BLaER1 (cell line): ENCODE results near the gene SULT4A1.
"Not testable (repeated sequence)": the region's sequence is repeated elsewhere in the genome, so short reads cannot be mapped to it uniquely, and the experiment has no call there.

Source experiments
- H3K27ac ChIP-seq: shearing (Covaris generic); formaldehyde crosslinking; 2 replicates; pipeline ENCODE4 v1.8.1; 2022
- H3K27me3 ChIP-seq: shearing (Covaris generic); formaldehyde crosslinking; 2 replicates; pipeline ENCODE4 v1.8.1; 2022
- H3K36me3 ChIP-seq: shearing (Covaris generic); formaldehyde crosslinking; 2 replicates; pipeline ENCODE4 v1.8.1; 2022
- H3K4me1 ChIP-seq: shearing (Covaris generic); formaldehyde crosslinking; 2 replicates; pipeline ENCODE4 v1.8.1; 2022
- H3K4me2 ChIP-seq: shearing (Covaris generic); formaldehyde crosslinking; 2 replicates; pipeline ENCODE4 v1.8.1; 2022
- H3K4me3 ChIP-seq: shearing (Covaris generic); formaldehyde crosslinking; 2 replicates; pipeline ENCODE4 v1.8.1; 2022
- H3K9ac ChIP-seq: shearing (Covaris generic); formaldehyde crosslinking; 2 replicates; pipeline ENCODE4 v1.8.1; 2022
- H3K9me3 ChIP-seq: shearing (Covaris generic); formaldehyde crosslinking; 2 replicates; pipeline ENCODE4 v1.8.1; 2022
- H4K20me1 ChIP-seq: shearing (Covaris generic); formaldehyde crosslinking; 2 replicates; pipeline ENCODE4 v1.8.1; 2022
- Cebpa-rat ChIP-seq: shearing (Covaris generic); IDR thresholded peaks from 2 replicates; pipeline ENCODE4 v1.8.1; 2022

Gene SULT4A1

GRCh38 chr22:43881091-43882061 is 19.1 kb upstream of the SULT4A1 start:
- Histone ChIP-seq H3K9me3 (no peaks in the 10 kb centered on the region), H3K9ac (no peak overlapping the region), H3K4me2 (no peak overlapping the region), H4K20me1 (no peaks in the 10 kb centered on the region), H3K4me3 (no peak overlapping the region), H3K27ac (no peak overlapping the region), H3K36me3 (no peaks in the 10 kb centered on the region), H3K4me1 (peaks cover 5% of the 10 kb centered on the region; the same call in 1 of the 2 replicates), H3K27me3 (no peaks in the 10 kb centered on the region)
- no peak for TF ChIP-seq Cebpa-rat

GRCh38 chr22:43880541-43880991 is 18.3 kb upstream of the SULT4A1 start:
- Histone ChIP-seq H4K20me1 (no peaks in the 10 kb centered on the region), H3K9me3 (no peaks in the 10 kb centered on the region), H3K4me2 (no peak overlapping the region), H3K4me1 (peaks cover 5% of the 10 kb centered on the region; the same call in 1 of the 2 replicates), H3K9ac (no peak overlapping the region), H3K4me3 (no peak overlapping the region), H3K27me3 (no peaks in the 10 kb centered on the region), H3K27ac (no peak overlapping the region), H3K36me3 (no peaks in the 10 kb centered on the region)
- no peak for TF ChIP-seq Cebpa-rat

GRCh38 chr22:43879901-43880540 is 17.7 kb upstream of the SULT4A1 start:
- Histone ChIP-seq H3K4me2 (no peak overlapping the region), H3K4me1 (peaks cover 5% of the 10 kb centered on the region; the same call in 1 of the 2 replicates), H3K36me3 (no peaks in the 10 kb centered on the region), H3K27ac (no peak overlapping the region), H3K4me3 (no peak overlapping the region), H3K9ac (no peak overlapping the region), H3K9me3 (no peaks in the 10 kb centered on the region), H3K27me3 (no peaks in the 10 kb centered on the region), H4K20me1 (no peaks in the 10 kb centered on the region)
- TF ChIP-seq Cebpa-rat, result no peak

GRCh38 chr22:43878831-43879550 is 16.7 kb upstream of the SULT4A1 start:
- no peak for TF ChIP-seq Cebpa-rat
- Histone ChIP-seq H4K20me1 (no peaks in the 10 kb centered on the region), H3K9ac (no peak overlapping the region), H3K4me2 (no peak overlapping the region), H3K36me3 (no peaks in the 10 kb centered on the region), H3K4me3 (no peak overlapping the region), H3K27ac (no peak overlapping the region), H3K27me3 (no peaks in the 10 kb centered on the region), H3K9me3 (no peaks in the 10 kb centered on the region), H3K4me1 (no peaks in the 10 kb centered on the region)

- no peak for TF ChIP-seq Cebpa-rat
- no peak overlapping the region for H3K9ac ChIP-seq
Measured at GRCh38 chr22:43878079-43878795, 15.9 kb upstream of the SULT4A1 start.

GRCh38 chr22:43876866-43877509 is 14.7 kb upstream of the SULT4A1 start:
- Histone ChIP-seq H3K4me2 (no peak overlapping the region), H3K9ac (no peak overlapping the region), H3K36me3 (no peaks in the 10 kb centered on the region), H3K27me3 (no peaks in the 10 kb centered on the region), H3K27ac (no peak overlapping the region), H4K20me1 (no peaks in the 10 kb centered on the region), H3K9me3 (no peaks in the 10 kb centered on the region), H3K4me3 (no peak overlapping the region), H3K4me1 (no peaks in the 10 kb centered on the region)
- TF ChIP-seq Cebpa-rat, result no peak

More at GRCh38 chr22:43878079-43878795, 15.9 kb upstream of the SULT4A1 start:
- Histone ChIP-seq H3K36me3 (no peaks in the 10 kb centered on the region), H4K20me1 (no peaks in the 10 kb centered on the region), H3K4me1 (no peaks in the 10 kb centered on the region), H3K27ac (no peak overlapping the region), H3K4me2 (no peak overlapping the region), H3K27me3 (no peaks in the 10 kb centered on the region), H3K9me3 (no peaks in the 10 kb centered on the region), H3K4me3 (no peak overlapping the region)

- Histone ChIP-seq H4K20me1 (no peaks in the 10 kb centered on the region), H3K27ac (no peak overlapping the region), H3K9ac (no peak overlapping the region), H3K36me3 (no peaks in the 10 kb centered on the region), H3K27me3 (no peaks in the 10 kb centered on the region), H3K4me1 (no peaks in the 10 kb centered on the region), H3K4me2 (no peak overlapping the region), H3K9me3 (no peaks in the 10 kb centered on the region), H3K4me3 (no peak overlapping the region)
- no peak for TF ChIP-seq Cebpa-rat
Measured at GRCh38 chr22:43869799-43870198, 7.5 kb upstream of the SULT4A1 start.

GRCh38 chr22:43869001-43869400 is 6.7 kb upstream of the SULT4A1 start:
- not testable (repeated sequence) for H3K27ac ChIP-seq, H3K9ac ChIP-seq, H3K4me1 ChIP-seq, H4K20me1 ChIP-seq, H3K36me3 ChIP-seq, H3K4me2 ChIP-seq, H3K27me3 ChIP-seq, H3K9me3 ChIP-seq, H3K4me3 ChIP-seq
